Renal pelvis (tissue), 4 donors: Measurements from ENCODE around the gene FMO4. TPM values are rescaled to one million over a fixed set of nuclear protein-coding genes. Genes with fewer than 3 reads are reported as not detected.
"Not testable (repeated sequence)": the region's sequence is repeated elsewhere in the genome, so short reads cannot be mapped to it uniquely, and the experiment has no call there.

Experiments used
- DNase-seq: peaks from one replicate; pipeline ENCODE4 v3.0.0-alpha.2; 2013
- polyA plus RNA-seq, 3 donors: library from polyadenylated mRNA; unstranded; fragments of 120-200 nt; gene quantifications; one replicate each; pipeline ENCODE4 v1.2.1, GENCODE V29; 2013; ENCODE audit not compliant: insufficient read length in 3 of 3

Gene FMO4
- polyA plus RNA-seq, 3 donors, result 12.3 to 26.0 (median 15.1) TPM

- DNase-seq, result no peak
Measured at GRCh38 chr1:171381866-171382210, 67.9 kb downstream of the FMO4 start.

- no peak for DNase-seq
Measured at GRCh38 chr1:171384496-171384895, 70.5 kb downstream of the FMO4 start.

- DNase-seq, result no peak
Measured at GRCh38 chr1:171389171-171389570, 75.2 kb downstream of the FMO4 start.

GRCh38 chr1:171390740-171391139 is 76.8 kb downstream of the FMO4 start:
- not testable (repeated sequence) for DNase-seq

Other genes starting within 250 kb of the FMO4 start
- under 1 TPM in 2 of 3 donors, not detected in 1; 0.14 to 0.18 TPM for gene FMO3, start 223.3 kb upstream of the FMO4 start, polyA plus RNA-seq
- gene FMO2, start 128.9 kb upstream of the FMO4 start, polyA plus RNA-seq, result 1 to 10 TPM in 1 of 3 donors, under 1 TPM in 2; 0.70 to 1.9 (median 0.90) TPM
- gene FMO1, start 65.7 kb upstream of the FMO4 start, polyA plus RNA-seq, result 100 to 1,000 TPM; 184 to 225 (median 199) TPM
- gene PRRC2C, start 171.3 kb downstream of the FMO4 start, polyA plus RNA-seq, result 100 to 1,000 TPM; 125 to 147 (median 135) TPM